Measurements from ENCODE around the gene GALNT9. TPM values are rescaled to one million over a fixed set of nuclear protein-coding genes. Genes with fewer than 3 reads are reported as not detected.

The GALNT9 gene
- total and polyA plus RNA-seq, 7 experiments from 2014 or later: not detected

DNA sequence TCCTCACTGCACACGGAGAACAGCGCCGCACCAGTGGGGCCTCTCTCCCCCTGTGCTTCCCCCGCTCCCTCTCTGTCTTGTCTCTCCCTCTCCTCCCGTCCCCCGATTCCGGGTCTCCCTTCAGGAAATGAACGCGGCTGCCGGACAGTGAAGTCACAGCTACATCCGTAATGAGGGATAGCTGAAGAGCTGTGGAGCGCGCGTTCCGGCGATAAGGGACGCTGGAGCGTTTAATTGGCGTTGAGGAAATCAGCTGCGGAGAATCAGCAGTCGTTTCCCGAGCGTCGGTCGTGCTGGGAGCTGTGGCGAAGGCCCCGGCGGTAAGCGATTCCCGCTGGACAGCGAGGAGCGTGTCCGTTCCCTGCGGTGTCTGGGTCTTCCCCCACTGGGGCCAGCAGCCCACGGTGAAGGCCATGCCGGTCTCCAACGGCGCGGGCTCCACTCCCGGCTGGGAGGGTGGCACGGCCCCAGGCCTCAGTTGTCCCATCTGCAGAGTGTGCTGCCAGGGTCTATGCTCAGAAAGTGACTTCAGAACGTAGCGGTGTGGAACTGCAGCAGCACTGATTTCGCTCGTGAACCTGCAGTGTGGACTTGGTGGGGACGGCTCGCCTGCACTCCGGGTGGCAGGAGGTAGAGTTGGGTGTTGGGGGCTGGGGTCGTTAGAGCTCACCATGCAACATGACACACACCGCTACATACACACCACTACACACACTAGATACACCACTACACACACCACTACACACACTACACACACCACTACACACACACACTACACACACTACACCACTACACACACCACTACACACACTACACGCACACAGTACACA, 174.2 kb downstream of the GALNT9 start:
- Histone ChIP-seq H3K4me3 (ENCODE audit: low read length) (no peak overlapping the region), H3K27ac (ENCODE audit: low read depth, low read length) (no peak overlapping the region), H3K4me1 (ENCODE audit: control insufficient read depth in 2 of 2, insufficient read depth in 2 of 2, low read length in 2 of 2) (peaks cover 0 to 4% of the 10 kb centered on the region in 2 donors), H3K27me3 (ENCODE audit: control insufficient read depth in 2 of 2, insufficient read depth in 2 of 2, low read length in 2 of 2) (no peaks in the 10 kb centered on the region), H3K9me3 (ENCODE audit: control insufficient read depth in 2 of 3, low read length in 3 of 3) (no peaks in the 10 kb centered on the region), H3K36me3 (ENCODE audit: control insufficient read depth in 2 of 3, insufficient read depth in 3 of 3, low read length in 3 of 3) (peaks cover 0 to 51% (median 0%) of the 10 kb centered on the region in 3 experiments)
- POLR2A ChIA-PET: no interaction called here
- H3K36me3 Mint-ChIP-seq: no peaks in the 10 kb centered on the region
- intact Hi-C loops (cut with micrococcal nuclease): loop anchor here (1.0 to 5.0 kb wide), 10 partner anchors 34 to 462 kb away; partner anchors contain the start of gene P2RX2 (in 1 of the 2)
- H3K4me3 Mint-ChIP-seq: no peak overlapping the region
- H3K4me1 Mint-ChIP-seq: peaks cover 0 to 4% (median 1%) of the 10 kb centered on the region in 7 donors
- CTCF ChIA-PET: interaction anchor here (1.0 to 1.2 kb wide), 2 partner anchors 24 to 64 kb away, joined by 3 to 4 read pairs; no protein-coding TSS in a partner anchor
- H3K27me3 Mint-ChIP-seq: no peaks in the 10 kb centered on the region
- DNase-seq: peak in 1 of 9 donors; percentile 12
- H3K9me3 Mint-ChIP-seq: no peaks in the 10 kb centered on the region
- ATAC-seq: no peak
- no peak overlapping the region for H3K27ac Mint-ChIP-seq

- peaks cover 0 to 4% (median 0%) of the 10 kb centered on the region in 7 donors for H3K4me1 Mint-ChIP-seq
- no peaks in the 10 kb centered on the region for H3K9me3 Mint-ChIP-seq
- ATAC-seq: peak; percentile 2
- Histone ChIP-seq H3K4me1 (ENCODE audit: control insufficient read depth in 2 of 2, insufficient read depth in 2 of 2, low read length in 2 of 2) (peaks cover 0 to 4% of the 10 kb centered on the region in 2 donors), H3K9me3 (ENCODE audit: control insufficient read depth in 2 of 3, low read length in 3 of 3) (no peaks in the 10 kb centered on the region), H3K27me3 (ENCODE audit: control insufficient read depth in 2 of 2, insufficient read depth in 2 of 2, low read length in 2 of 2) (no peaks in the 10 kb centered on the region), H3K36me3 (ENCODE audit: control insufficient read depth in 2 of 3, insufficient read depth in 3 of 3, low read length in 3 of 3) (peaks cover 0 to 55% (median 0%) of the 10 kb centered on the region in 3 experiments), H3K27ac (ENCODE audit: low read depth, low read length) (no peak overlapping the region), H3K4me3 (ENCODE audit: low read length) (no peak overlapping the region)
- DNase-seq: no peak
- H3K27ac Mint-ChIP-seq: peak overlapping the region in 2 of 9 donors; percentile 64 to 78
- ChIA-PET POLR2A (interaction anchor here (0.9 to 1.5 kb wide), 3 partner anchors 31 to 42 kb away, joined by 3 to 9 read pairs (median 5); no protein-coding TSS in a partner anchor), CTCF (interaction anchor here (0.6 to 1.4 kb wide), 19 partner anchors 9 to 458 kb away, joined by 3 to 16 read pairs (median 4); partner anchors contain the start of gene NOC4L)
- H3K4me3 Mint-ChIP-seq: peak overlapping the region in 3 of 10 donors; percentile 9 to 74 (median 54)
- H3K27me3 Mint-ChIP-seq: no peaks in the 10 kb centered on the region
- H3K36me3 Mint-ChIP-seq: no peaks in the 10 kb centered on the region
- intact Hi-C loops (cut with micrococcal nuclease): loop anchor here (1.0 to 5.0 kb wide), 10 partner anchors 35 to 463 kb away; partner anchors contain the start of gene P2RX2 (in 1 of the 2)
Measured at GRCh38 chr12:132154341-132154761, 175.0 kb downstream of the GALNT9 start.

GRCh38 chr12:132153501-132154340, 175.7 kb downstream of the GALNT9 start:
- Mint-ChIP-seq H3K9me3 (no peaks in the 10 kb centered on the region), H3K4me1 (peaks cover 0 to 4% (median 0%) of the 10 kb centered on the region in 7 donors), H3K36me3 (no peaks in the 10 kb centered on the region), H3K27me3 (no peaks in the 10 kb centered on the region), H3K27ac (peak overlapping the region in 2 of 9 donors; percentile 38 to 64), H3K4me3 (peak overlapping the region in 5 of 10 donors; percentile 9 to 74 (median 54))
- POLR2A ChIA-PET: interaction anchor here (0.6 to 1.5 kb wide), 5 partner anchors 32 to 922 kb away, joined by 3 to 9 read pairs (median 4); no protein-coding TSS in a partner anchor
- no peak overlapping the region for H3K27ac ChIP-seq (ENCODE audit: low read depth, low read length)
- H3K36me3 ChIP-seq (ENCODE audit: control insufficient read depth in 2 of 3, insufficient read depth in 3 of 3, low read length in 3 of 3): peaks cover 0 to 55% (median 0%) of the 10 kb centered on the region in 3 experiments
- peak; percentile 93 for ATAC-seq
- CTCF ChIA-PET: interaction anchor here (0.6 to 1.4 kb wide), 23 partner anchors 9 to 463 kb away, joined by 3 to 16 read pairs (median 4); partner anchors contain the start of gene NOC4L
- H3K9me3 ChIP-seq (ENCODE audit: control insufficient read depth in 2 of 3, low read length in 3 of 3): no peaks in the 10 kb centered on the region
- no peaks in the 10 kb centered on the region for H3K27me3 ChIP-seq (ENCODE audit: control insufficient read depth in 2 of 2, insufficient read depth in 2 of 2, low read length in 2 of 2)
- peaks cover 0 to 4% of the 10 kb centered on the region in 2 donors for H3K4me1 ChIP-seq (ENCODE audit: control insufficient read depth in 2 of 2, insufficient read depth in 2 of 2, low read length in 2 of 2)
- intact Hi-C loops (cut with micrococcal nuclease): loop anchor here (1.0 to 5.0 kb wide), 10 partner anchors 36 to 464 kb away; partner anchors contain the start of gene P2RX2 (in 1 of the 2)
- peak; percentile 63 to 82 (median 76) for DNase-seq
- H3K4me3 ChIP-seq (ENCODE audit: low read length): no peak overlapping the region

DNA sequence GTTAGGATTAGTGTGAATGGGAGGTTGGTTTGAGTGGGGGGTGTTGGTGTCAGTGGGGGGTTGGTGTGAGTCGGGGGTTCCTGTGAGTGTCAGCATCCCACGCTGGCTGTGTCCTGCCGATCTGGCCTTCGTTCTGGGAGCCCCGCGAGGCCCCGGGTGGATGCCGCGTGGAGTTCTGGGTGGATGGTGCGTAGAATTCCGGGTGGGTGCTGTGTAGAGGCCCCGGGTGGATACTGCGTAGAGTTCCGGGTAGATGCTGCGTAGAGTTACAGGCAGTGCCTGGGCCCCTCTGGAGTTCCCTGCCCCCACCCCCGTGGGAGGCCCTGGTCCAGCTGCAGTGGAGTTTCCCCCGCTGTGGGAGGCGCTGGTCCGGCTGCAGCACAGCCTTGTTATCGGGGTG, 176.4 kb downstream of the GALNT9 start:
- DNase-seq: no peak
- no peaks in the 10 kb centered on the region for H3K9me3 Mint-ChIP-seq
- H3K4me3 Mint-ChIP-seq: no peak overlapping the region
- H3K4me1 Mint-ChIP-seq: peaks cover 0 to 4% (median 0%) of the 10 kb centered on the region in 7 donors
- Histone ChIP-seq H3K4me3 (ENCODE audit: low read length) (no peak overlapping the region), H3K9me3 (ENCODE audit: control insufficient read depth in 2 of 3, low read length in 3 of 3) (no peaks in the 10 kb centered on the region), H3K4me1 (ENCODE audit: control insufficient read depth in 2 of 2, insufficient read depth in 2 of 2, low read length in 2 of 2) (peaks cover 0 to 4% of the 10 kb centered on the region in 2 donors), H3K36me3 (ENCODE audit: control insufficient read depth in 2 of 3, insufficient read depth in 3 of 3, low read length in 3 of 3) (peaks cover 0 to 55% (median 0%) of the 10 kb centered on the region in 3 experiments), H3K27me3 (ENCODE audit: control insufficient read depth in 2 of 2, insufficient read depth in 2 of 2, low read length in 2 of 2) (no peaks in the 10 kb centered on the region), H3K27ac (ENCODE audit: low read depth, low read length) (no peak overlapping the region)
- CTCF ChIA-PET: interaction anchor here (0.6 to 1.4 kb wide), 6 partner anchors 36 to 496 kb away, joined by 3 to 5 read pairs (median 4); no protein-coding TSS in a partner anchor
- H3K36me3 Mint-ChIP-seq: peaks cover 0 to 2% (median 0%) of the 10 kb centered on the region in 5 donors
- POLR2A ChIA-PET: interaction anchor here (0.8 to 1.5 kb wide), 3 partner anchors 37 to 66 kb away, joined by 3 to 9 read pairs (median 4); no protein-coding TSS in a partner anchor
- no peaks in the 10 kb centered on the region for H3K27me3 Mint-ChIP-seq
- no peak overlapping the region for H3K27ac Mint-ChIP-seq
- intact Hi-C loops (cut with micrococcal nuclease): loop anchor here (5.0 kb wide), 3 partner anchors 109 to 464 kb away; partner anchors contain the start of gene P2RX2 (in 1 of the 2)
- ATAC-seq: no peak

- POLR2A ChIA-PET: no interaction called here
- CTCF ChIA-PET: interaction anchor here (0.6 kb wide), 1 partner anchor 496 kb away, joined by 4 read pairs; no protein-coding TSS in a partner anchor
- DNase-seq: no peak
- peaks cover 0 to 2% (median 0%) of the 10 kb centered on the region in 5 donors for H3K36me3 Mint-ChIP-seq
- Histone ChIP-seq H3K36me3 (ENCODE audit: control insufficient read depth in 2 of 3, insufficient read depth in 3 of 3, low read length in 3 of 3) (peaks cover 0 to 56% (median 0%) of the 10 kb centered on the region in 3 experiments), H3K27ac (ENCODE audit: low read depth, low read length) (no peak overlapping the region), H3K9me3 (ENCODE audit: control insufficient read depth in 2 of 3, low read length in 3 of 3) (no peaks in the 10 kb centered on the region), H3K27me3 (ENCODE audit: control insufficient read depth in 2 of 2, insufficient read depth in 2 of 2, low read length in 2 of 2) (no peaks in the 10 kb centered on the region), H3K4me3 (ENCODE audit: low read length) (no peak overlapping the region), H3K4me1 (ENCODE audit: control insufficient read depth in 2 of 2, insufficient read depth in 2 of 2, low read length in 2 of 2) (peaks cover 0 to 4% of the 10 kb centered on the region in 2 donors)
- intact Hi-C loops (cut with micrococcal nuclease): loop anchor here (5.0 kb wide), 3 partner anchors 110 to 465 kb away; partner anchors contain the start of gene P2RX2 (in 1 of the 2)
- H3K4me3 Mint-ChIP-seq: no peak overlapping the region
- peaks cover 0 to 4% (median 0%) of the 10 kb centered on the region in 7 donors for H3K4me1 Mint-ChIP-seq
- no peak for ATAC-seq
- no peak overlapping the region for H3K27ac Mint-ChIP-seq
- H3K27me3 Mint-ChIP-seq: no peaks in the 10 kb centered on the region
- H3K9me3 Mint-ChIP-seq: no peaks in the 10 kb centered on the region
Measured at GRCh38 chr12:132152411-132152821, 177.0 kb downstream of the GALNT9 start.

Data from naive thymus-derived CD4-positive, alpha-beta T cell (primary cell).